BE2C (cell line): ENCODE measurements around the gene PAK2.

Source experiments
- DNase-seq: peaks from one replicate; pipeline ENCODE4 v3.0.0-alpha.2; 2020
- H3K27me3 ChIP-seq: fragments of 250-450 bp; sonication (Bioruptor Pico); 2 replicates; pipeline ENCODE4 v1.5.1; 2020; ENCODE audit warnings: mild to moderate bottlenecking
- H3K36me3 ChIP-seq: fragments of 250-450 bp; sonication (Bioruptor Pico); 2 replicates; pipeline ENCODE4 v1.5.1; 2020; ENCODE audit warnings: mild to moderate bottlenecking
- H3K4me1 ChIP-seq: fragments of 250-450 bp; sonication (Bioruptor Pico); 2 replicates; pipeline ENCODE4 v1.5.1; 2020
- H3K4me3 ChIP-seq: 2 replicates; pipeline ENCODE4 v1.5.1; 2011; ENCODE audit warnings: low read depth, low read length
- H3K9me3 ChIP-seq: fragments of 250-450 bp; sonication (Bioruptor Pico); 2 replicates; pipeline ENCODE4 v1.5.1; 2020
- CTCF ChIP-seq: IDR thresholded peaks from 2 replicates; pipeline ENCODE4 v1.5.1; 2012; ENCODE audit warnings: mild to moderate bottlenecking, low read depth, low read length

Gene PAK2

DNA sequence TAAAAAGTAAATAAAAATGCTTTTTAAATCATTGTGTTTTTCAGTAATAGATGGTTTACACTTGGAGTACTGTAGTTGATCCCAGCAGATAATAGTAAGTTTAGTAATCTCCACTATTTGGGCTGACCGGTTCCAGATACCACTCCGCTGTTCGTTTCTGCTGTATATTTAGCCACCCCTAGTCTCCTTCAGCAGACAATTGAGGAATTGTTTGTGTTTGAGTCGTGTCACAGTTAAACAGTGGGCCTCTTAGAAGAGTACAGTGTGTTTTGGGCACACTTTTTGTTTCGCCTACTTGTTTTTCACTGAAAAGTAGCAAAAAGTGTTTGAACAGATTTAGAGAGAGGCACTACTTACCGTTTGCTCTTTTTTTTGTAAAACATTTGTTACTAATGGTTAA is 33.2 kb downstream of the PAK2 start:
- H3K36me3 ChIP-seq, result peaks cover 9% of the 10 kb centered on the region
- peaks cover 6% of the 10 kb centered on the region for H3K4me1 ChIP-seq
- H3K27me3 ChIP-seq, result no peaks in the 10 kb centered on the region
- DNase-seq, result no peak
- H3K4me3 ChIP-seq, result no peak overlapping the region
- H3K9me3 ChIP-seq, result no peaks in the 10 kb centered on the region; the same call in 1 of the 2 replicates
- TF ChIP-seq CTCF, result no peak

DNA sequence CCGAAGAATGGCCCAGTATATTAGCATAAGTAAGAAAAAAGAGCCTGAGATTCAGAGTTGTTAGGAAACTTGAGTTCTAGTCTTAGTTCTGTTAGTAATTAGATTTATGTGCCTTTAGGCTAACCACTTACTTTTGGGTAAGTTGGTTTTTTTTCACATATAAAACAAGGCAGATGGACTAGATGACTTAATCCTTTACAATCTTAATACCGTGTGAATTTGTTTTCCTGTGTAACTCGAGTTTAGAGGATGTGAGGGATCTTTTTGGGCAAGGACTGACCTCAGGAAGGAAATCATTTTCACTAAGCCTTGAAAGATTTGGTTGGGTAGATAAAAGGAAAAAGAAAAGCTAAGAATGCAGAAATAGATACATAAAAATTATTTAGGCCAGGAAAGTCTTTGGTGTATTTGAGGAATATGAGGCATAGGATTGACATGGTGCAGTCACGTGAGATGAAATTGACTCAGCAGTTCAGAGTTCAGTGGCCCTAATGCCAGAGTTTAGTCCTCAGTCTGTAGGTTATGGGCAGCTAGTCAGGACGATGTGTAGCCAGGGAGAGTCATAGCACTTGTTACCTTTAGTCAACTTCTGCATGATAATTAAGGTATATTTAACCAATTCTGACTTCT is 34.6 kb downstream of the PAK2 start:
- no peak for DNase-seq
- H3K4me3 ChIP-seq, result no peak overlapping the region
- H3K36me3 ChIP-seq, result peaks cover 8% of the 10 kb centered on the region
- peaks cover 9% of the 10 kb centered on the region for H3K4me1 ChIP-seq
- no peak for TF ChIP-seq CTCF
- H3K9me3 ChIP-seq, result no peaks in the 10 kb centered on the region; the same call in 1 of the 2 replicates
- H3K27me3 ChIP-seq, result no peaks in the 10 kb centered on the region

DNA sequence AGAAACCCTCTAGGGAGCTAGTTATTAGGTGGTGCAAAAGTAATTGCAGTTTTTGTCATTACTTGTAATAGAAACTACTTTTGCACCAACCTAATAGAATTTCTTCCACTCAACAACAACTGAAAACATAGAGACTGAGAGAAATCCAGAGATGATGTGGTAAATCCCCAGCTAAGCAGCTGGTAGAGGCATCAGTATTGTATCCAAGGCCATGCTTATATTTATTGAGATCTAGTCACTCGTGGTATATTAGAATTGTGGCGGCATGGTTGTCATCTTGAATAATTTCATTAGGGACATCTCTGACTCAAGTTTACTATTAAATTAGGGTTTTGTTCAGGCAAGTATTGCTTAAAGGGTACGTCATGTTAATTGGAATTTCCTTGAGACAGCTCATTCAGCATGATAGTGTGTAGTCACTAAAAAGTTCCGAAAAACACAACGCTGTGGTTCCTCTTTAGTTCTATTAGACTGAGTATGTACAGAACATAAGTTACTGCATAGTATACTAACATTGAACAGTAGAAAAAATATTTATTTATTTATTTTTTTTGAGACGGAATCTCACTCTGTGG is 35.3 kb downstream of the PAK2 start:
- no peak for DNase-seq

DNA sequence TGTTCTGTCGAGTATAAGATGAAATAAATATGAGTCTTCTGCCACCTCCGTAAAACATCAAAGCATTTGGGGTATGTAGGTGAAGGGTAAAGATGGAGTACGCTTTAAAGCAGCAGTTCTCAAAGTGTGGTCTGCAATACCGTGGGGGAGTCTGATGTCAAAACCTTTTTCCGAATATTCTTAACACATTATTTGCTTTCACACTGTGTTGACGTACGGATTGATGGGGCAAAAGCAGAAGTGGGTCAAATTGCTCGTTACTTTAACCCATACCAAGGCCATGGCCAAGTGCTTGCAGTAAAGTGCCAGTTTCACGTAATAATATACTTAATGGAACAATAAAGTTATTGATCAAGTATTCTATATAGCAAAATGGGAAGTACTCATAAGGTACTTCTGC is 36.3 kb downstream of the PAK2 start:
- H3K4me1 ChIP-seq, result peaks cover 9% of the 10 kb centered on the region
- H3K36me3 ChIP-seq, result peaks cover 8% of the 10 kb centered on the region
- H3K4me3 ChIP-seq, result no peak overlapping the region

More for the DNA sequence above, 35.3 kb downstream of the PAK2 start:
- no peaks in the 10 kb centered on the region for H3K9me3 ChIP-seq
- no peaks in the 10 kb centered on the region for H3K27me3 ChIP-seq
- peaks cover 9% of the 10 kb centered on the region for H3K4me1 ChIP-seq
- H3K4me3 ChIP-seq, result no peak overlapping the region
- H3K36me3 ChIP-seq, result peaks cover 8% of the 10 kb centered on the region
- no peak for TF ChIP-seq CTCF

DNA sequence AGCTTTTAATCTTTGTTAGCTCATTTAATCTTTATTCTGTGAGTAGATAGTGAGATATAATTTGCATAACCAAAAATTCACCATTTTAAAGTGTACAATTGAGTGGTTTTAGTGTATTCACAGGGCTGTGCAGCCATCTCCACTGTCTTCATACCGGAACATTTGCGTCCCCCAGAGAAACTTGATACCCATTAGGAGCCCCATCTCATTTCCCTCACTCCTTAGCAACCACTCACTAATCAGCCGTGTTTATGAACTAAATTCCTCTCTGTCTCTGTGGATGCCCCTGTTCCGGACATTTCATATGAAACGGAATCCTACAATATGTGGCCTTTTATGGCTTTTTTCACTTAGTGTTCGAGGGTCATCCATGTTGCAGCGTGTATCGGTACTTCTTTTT is 38.2 kb downstream of the PAK2 start:
- DNase-seq, result no peak
- no peak overlapping the region for H3K4me3 ChIP-seq
- H3K4me1 ChIP-seq, result peaks cover 3% of the 10 kb centered on the region
- no peaks in the 10 kb centered on the region for H3K9me3 ChIP-seq
- TF ChIP-seq CTCF, result no peak
- H3K36me3 ChIP-seq, result peaks cover 11% of the 10 kb centered on the region
- H3K27me3 ChIP-seq, result no peaks in the 10 kb centered on the region

More for the DNA sequence above, 36.3 kb downstream of the PAK2 start:
- Histone ChIP-seq H3K27me3 (no peaks in the 10 kb centered on the region), H3K9me3 (no peaks in the 10 kb centered on the region)
- TF ChIP-seq CTCF, result no peak
- DNase-seq, result no peak

DNA sequence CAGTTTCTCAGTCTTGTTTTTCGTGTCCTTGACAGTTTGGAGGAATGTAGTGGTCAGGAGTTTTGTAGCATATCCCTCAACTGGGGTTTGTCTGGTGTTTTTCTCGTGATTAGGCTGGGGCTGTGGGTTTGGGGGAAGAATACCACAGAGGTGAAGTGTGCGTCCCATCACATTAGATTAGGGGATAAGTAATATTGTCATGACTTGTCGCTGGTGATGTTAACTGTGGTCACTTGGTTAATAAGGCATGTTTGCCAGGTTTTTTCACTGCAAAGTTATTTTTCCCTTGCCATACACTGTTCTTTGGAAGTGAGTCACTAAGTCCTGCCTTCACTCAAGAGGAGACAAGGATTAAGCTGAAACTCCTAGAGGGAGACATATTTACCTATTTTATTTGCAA is 39.1 kb downstream of the PAK2 start:
- peaks cover 3% of the 10 kb centered on the region for H3K4me1 ChIP-seq
- peaks cover 20% of the 10 kb centered on the region for H3K36me3 ChIP-seq
- TF ChIP-seq CTCF, result no peak
- no peaks in the 10 kb centered on the region for H3K9me3 ChIP-seq
- DNase-seq, result no peak
- H3K4me3 ChIP-seq, result no peak overlapping the region
- no peaks in the 10 kb centered on the region for H3K27me3 ChIP-seq
